HCEC 1CT (cell line): Measurements from ENCODE around the gene JAM3.
"Not testable (repeated sequence)": the region's sequence is repeated elsewhere in the genome, so short reads cannot be mapped to it uniquely, and the experiment has no call there.

Source experiments
- DNase-seq: peaks from one replicate; pipeline ENCODE4 v3.0.0-alpha.2; 2017

JAM3 gene

DNA sequence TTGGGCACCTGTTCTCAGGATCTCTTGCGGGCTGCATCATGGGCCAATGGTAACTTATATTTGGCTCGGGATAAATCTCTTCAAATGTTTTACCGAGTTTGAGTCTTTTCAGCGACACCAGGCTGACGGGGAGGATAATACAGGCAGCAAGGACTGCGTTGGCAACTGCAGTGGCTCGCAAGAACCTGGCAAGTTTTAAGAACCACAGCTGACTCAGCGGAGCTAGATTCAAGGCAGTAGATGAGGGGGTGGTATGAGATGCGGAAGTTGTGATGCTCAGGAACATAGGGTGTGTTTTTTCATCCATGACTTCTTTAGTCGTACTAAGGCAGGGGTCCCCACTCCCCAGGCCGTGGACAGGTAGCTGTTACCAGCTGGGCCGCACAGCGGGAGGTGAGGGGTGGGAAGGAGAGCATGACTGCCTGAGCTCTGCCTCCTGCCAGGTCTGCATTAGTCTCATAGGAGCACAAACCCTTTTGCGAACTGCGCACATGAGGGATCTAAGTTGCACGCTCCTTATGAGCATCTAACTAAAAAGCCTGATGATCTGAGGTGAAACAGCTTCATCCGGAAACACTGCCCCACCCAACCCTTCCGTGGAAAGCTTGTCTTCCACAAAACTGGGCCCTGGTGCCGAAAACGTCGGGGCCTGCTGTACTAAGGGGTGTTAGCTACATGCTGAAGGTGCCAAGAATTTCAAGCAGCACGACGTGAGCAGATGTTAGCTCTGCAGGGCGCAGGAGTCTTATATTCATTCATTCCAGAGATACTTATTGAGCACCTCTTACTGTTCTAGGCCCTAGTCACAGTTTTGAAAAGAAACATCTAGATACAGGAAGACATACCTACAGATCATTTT lies 6.4 kb upstream of the JAM3 start:
- no peak for DNase-seq

DNA sequence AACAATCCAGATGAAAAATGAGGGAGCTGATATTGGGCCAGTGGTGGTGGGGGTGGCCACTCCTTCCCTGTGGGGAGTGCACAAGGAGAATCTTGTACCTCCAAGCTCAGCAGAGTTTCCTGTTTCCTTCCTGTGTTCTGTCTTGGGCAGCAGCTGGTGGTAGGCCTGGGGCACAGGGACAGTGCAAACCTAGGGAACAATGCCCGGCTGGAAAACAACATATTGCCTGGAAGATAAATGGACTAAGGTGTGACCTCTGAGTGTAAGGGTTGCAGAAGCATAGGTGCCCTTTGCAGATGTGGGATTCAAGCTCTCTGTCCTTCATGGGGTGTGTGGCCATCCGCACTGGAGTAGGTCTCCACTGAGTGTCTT lies 5.8 kb upstream of the JAM3 start:
- DNase-seq: no peak

DNA sequence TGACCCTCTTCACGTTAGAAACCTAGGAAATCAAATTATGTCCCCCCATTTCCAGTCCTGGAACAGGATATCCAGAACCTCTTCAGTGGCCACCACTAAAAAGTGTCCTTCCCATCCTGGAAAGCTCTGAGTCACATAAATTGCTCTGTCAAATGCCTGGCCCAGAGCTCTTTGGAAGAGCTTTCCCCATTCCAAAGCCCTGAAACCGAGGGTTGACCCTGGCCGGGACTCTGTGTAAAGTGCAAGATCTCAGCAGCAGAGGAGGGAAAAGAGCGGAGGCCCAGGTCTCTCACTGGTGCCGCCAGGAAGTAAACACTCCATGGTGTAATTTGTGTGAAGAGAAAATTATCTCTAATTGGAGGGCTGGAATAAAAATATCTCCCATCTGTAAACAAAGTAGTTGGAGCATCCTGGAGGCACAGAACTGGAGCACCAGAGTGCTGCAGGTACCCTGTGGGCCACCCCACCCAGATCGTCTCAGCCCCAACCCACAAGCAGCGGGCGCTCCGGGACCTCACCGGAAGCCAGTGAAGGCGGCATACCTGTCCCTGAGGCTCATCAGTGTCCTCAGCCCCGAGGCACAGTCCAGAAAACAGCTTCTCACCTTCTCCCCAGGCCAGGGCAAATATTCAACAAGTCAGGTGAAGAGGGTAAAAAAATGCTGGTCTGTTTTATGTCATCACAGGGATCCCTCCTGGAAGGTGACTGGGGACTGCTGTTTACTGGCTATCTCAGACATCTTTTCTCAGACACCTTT lies 4.7 kb upstream of the JAM3 start:
- no peak for DNase-seq

DNA sequence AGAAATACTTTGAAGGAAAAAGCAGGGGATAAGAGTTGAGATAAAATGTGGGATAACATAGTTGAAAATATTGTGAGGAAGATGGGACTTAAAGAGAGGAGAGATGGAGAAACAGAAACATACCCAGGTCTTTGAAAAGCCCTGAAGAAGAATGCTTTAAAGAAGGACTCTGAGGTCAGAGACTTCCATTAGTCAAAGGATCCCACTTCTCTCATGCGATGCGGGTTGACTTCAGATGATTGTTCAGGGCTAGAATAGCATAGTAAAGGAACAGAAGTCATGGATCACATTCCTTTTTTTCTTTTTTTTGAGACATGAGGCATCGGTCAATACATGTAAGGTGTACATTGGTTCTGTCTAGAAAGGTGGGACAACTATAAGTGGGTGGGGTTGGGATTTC lies 3.5 kb upstream of the JAM3 start:
- no peak for DNase-seq

DNA sequence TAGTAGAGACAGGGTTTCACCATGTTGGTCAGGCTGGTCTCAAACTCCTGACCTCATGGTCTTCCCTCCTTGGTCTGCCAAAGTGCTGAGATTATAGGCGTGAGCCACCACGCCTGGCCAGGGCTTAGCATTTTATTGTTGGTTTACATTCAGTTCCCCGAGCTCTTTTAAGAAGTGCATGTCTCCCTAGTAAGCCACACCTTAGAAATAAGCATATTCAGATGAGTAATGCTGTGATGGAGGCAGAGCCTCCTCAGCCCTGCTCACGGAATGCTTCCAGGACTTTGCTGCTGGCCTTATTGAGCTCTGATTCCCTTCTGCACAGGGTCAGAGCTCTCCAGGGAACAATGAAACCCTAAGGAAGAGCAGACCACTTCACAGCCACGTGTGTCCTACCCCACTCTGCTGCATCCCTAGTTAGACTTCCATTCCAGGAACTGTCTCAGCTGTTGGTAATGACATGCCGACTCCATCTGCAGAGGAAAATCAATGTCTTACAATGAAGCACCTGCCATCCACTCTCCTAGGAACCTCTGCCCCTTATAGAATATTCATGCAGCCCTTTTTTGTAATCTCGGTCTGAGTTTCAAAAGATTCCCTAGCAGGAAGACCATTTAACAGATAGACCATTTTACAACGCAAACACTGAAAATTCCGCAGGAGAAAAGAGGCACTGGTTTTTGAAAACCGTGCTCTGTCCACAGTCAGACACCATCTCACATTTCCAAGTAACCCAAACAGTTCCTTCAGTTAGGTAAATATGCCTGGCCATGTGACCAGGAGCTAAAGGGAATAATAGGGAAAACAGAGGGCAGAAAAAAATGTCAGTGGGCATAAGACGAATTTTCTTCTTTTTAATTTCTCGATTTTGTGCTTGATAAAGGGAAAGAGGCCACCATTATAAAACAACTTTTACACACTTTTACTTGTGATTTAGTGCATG lies 1.7 kb upstream of the JAM3 start:
- DNase-seq: no peak

DNA sequence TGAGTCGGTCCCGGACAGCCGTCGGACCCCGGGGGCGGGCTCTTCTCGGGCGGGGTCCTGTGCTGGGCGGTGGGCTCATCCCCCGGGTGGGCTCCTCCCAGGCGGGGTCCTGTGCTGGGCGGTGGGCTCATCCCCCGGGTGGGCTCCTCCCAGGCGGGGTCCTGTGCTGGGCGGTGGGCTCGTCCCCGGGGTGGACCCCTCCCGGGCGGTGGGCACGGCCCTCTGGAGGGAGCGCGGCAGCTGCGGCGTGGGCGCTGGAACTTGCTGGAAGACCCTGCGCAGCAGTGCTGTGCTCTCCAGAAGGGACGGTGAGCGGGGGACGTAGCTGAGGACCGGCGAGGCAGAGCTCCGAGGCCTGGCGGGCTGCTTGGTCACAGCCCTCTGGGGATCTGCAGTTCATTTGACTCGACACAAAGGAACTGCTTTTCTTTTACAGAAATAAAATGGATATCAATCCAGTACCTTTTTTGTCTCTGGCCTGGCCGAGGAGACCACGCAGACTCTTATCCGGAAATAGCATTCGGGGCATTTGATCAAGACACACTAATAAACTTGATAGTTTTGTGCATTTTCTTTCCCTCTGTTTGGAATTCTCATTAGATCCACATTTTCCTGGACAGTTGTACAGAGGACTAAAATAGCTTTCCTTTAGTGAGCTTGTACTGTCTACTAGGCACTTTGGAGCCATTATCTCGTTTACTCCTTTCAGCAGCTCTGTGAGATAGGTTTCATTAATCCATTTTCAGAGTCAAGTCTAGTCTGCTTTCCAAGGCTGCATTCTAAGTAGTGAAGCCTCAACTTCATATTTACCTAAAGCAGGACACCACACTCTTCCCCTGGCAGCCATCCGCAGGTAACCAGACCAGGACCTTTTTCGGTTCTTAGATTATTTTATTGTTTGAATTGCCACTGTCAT lies 812 bp downstream of the JAM3 start:
- DNase-seq: no peak

DNA sequence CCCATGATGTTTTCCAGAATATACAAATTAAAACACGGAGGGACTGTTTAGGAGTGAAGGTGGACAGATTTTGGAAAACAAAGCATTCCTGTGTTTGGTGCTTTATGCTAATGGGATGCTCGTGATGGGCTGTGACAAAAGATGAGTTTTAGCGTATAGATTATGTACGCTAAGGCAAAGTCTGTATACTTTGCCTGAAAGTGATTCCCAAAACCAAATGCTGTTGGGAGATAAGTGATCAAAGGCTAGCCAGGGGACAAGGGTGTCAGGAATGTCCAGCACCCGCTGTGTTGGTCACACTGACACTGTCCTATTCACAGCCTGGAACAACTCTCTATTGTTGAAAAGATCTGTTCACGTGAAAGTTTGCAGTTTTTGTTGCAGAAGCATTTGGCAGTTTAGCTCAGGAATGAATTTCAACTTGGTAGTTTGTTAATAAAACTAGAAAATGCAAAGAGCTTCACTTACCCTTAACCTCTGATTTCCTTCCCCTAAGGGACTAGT lies 1.5 kb downstream of the JAM3 start:
- no peak for DNase-seq

DNA sequence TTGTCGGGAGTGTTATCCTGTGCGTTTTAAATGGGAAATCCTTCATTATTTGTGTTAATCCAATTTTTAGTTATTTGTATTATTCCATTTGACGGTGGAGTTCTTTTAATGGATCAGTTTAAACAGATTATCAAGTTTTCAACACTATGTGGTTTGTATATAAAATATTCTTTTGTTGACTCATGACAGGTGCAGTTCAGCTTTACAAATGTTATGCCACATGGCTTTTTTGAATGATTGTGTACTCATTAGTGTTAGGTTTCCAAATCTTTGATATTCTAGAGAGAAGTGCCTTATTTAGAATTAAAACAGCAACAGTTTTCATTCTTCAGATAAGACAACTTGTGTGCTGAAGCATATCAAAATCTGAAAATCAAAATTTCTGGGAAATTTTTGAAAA lies 2.4 kb downstream of the JAM3 start:
- no peak for DNase-seq

DNA sequence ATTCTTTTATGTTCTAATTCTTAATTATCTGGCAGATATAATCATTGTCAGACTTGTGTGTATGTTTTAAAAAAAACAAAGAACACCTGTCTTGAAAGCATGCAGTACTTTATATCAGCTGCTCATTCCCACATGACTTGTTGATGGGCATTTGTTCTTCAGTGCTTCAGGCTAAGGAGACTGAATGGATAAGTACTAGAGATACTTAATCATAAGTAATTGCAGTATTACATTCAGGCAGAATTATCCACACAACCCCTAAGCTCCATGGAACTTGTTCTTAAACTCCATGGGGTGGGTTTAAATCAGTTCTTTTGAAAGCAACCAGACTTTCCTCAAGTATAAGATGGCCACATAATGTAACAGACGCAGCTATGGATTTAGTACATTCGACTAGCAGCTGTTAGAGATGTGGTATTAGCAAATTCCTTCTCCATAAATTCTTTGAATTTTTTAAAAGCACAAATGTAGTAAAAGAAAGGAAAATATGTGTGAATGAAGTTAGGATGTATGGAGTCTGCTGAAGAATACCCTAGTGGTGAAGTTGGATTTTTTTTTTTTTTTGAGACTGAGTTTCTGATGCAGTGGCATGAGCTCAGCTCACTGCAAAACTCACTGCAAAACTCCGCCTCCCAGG lies 3.0 kb downstream of the JAM3 start:
- no peak for DNase-seq

DNA sequence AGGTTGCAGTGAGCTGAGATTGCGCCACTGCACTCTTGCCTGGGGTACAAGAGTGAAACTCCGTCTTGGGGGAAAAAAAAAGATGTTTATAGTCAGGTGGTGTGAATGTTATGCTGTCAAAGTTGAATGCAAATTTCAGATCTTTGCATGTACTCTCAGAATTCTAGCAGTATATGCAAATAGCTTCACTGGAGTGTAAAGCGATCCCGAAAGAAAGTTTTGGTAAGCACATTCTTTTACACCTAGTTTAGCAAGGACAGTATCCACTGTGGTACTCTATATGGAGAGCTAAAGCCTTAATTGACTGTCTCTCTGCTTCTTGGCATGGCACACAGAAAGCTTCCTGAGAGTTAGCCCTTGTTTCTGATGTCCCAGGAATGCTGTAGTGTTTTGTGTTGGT lies 4.0 kb downstream of the JAM3 start:
- no peak for DNase-seq

DNA sequence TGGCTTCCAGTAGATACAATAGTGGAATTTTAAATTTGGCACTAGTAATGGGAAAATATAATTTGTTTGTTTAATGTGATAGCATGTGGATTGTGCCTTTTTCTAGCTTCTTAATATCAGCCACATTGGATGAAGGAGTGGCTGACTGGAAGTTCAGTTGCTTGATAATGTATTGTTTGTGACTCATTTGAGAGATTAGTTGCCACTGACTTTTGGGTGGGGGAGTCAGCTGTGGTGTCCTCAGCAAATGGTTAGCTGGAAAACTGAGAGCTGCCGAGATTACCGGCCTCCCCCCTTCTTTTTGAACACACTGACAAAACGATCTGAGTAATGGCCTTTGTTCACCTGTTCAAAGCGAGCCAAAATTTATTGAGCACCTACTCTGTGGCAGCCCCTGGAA lies 5.5 kb downstream of the JAM3 start:
- peak; percentile 8 for DNase-seq

DNA sequence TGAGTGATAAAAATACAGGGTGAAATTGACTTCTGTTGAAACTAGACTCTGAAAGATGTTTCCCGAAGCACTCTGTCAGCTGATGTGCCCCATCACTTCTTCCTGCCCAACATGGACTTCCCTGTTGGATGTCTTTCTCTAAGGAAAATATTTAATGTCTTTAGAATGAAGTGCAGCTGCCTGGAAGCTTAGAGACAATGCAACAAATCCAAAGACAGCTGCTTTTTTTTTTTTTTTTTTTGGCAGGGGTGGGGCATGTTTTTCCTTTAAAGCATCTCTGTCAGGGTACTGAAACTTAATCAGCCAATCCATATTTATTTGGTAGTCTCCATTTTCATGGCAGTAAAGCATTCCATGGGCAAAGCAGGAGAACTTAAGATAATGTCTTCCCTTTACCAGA lies 5.9 kb downstream of the JAM3 start:
- DNase-seq: no peak

DNA sequence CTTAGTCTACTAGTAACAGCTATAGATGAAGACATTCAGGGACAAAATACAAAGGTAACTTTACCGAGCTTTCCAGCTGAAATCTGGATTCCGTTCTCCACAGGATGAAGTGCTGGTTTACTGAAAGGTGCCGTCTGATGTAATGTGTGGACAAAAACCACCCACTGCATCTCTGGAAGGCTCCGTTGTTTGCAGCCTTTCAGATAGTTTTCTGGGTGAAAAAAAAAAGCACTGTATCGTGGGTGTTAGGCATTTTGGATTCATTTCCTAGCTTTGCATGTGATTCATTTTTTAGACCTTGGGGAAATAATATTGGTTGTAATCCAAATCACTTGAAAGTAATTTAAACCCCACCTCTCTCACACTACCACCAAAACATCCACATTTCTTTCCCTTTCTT lies 10.4 kb downstream of the JAM3 start:
- DNase-seq: no peak

DNA sequence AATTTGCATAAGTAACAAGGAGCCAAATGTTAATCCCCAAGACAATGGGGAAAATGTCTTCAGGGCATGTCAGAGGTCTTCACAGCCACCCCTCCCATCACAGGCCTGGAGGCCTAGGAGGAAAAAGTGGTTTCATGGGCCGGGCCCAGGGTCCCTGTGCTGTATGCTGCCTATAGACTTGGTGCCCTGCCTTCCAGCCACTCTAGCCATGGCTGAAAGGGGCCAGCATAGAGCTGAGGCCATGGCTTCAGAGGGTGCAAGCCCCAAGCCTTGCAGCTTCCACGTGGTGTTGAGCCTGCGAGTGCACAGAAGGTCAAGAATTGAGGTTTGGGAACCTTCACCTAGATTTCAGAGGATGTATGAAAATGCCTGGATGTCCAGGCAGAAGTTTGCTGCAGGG lies 12.4 kb downstream of the JAM3 start:
- DNase-seq: not testable (repeated sequence)

DNA sequence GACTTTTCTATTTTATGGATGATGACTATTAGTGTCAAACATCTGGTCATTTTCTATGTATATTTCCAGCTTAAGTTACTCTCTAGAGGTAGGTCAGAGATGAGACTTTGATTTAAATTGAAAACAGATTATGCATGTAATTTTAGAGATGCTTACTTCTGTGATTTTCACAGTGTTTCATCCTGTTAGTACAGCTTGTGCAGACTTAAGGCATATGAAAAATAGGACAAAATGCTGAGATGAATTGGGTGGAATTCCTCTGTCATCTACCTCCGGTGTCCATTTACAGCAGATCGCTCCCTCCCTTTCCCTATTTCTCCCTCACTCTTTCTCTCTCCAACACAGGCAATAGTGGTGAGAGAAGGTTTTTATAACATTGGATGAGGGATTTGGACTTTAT lies 14.1 kb downstream of the JAM3 start:
- DNase-seq: no peak

DNA sequence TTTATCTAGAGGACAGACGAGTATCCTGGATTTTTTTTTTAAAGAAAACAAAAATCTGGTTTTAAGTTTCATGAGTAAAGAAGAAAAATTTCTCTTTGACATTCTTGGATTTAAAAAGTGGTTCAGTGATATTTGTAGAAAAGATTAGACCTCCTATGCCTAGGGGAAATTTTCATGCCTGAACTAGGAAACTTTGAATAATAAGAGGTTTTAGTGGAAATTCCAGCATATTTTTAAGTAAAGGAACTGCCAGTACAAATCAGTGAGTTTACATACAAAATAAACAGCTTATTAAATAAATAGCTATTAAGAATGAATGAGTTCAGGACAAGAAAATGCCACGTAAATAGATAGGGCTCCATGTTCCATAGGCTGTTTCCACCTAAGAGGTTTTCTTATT lies 17.5 kb downstream of the JAM3 start:
- DNase-seq: no peak

DNA sequence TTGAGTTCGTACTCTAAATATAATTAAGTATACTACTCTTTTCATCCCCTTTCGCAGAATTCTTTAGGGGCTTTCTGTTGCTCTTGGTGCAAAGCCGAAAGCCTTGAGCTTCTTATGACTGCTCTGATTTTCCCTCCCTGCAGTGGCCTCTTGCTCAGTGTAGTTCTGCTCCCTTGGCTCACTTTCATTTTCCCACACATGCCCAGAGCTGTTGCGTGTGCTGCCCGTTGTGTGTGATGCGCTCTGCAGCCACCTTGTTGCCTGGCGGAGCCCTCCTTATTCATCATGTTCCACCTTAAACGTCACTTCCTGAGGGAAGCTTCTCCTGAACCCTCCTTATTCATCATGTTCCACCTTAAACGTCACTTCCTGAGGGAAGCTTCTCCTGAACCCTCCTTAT lies 23.1 kb downstream of the JAM3 start:
- not testable (repeated sequence) for DNase-seq

DNA sequence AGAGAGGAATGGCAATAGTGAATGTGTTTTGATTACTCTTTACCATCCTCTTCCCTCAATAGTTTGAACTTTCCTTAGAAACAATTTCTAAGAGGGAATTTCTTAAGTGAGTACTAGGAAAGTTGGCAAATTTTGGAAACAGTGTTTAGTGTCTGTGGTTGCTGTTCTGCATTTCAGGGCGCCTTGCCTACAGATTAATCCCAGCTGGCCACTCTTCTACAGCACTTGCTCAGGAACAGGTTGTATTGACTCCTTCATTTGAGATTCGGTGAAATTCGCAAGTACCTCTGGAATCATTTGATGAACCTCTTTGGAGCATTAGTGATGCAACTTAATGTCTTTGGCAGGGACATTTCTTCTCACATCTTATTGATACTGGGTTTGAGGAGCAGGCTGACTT lies 28.3 kb downstream of the JAM3 start:
- no peak for DNase-seq

DNA sequence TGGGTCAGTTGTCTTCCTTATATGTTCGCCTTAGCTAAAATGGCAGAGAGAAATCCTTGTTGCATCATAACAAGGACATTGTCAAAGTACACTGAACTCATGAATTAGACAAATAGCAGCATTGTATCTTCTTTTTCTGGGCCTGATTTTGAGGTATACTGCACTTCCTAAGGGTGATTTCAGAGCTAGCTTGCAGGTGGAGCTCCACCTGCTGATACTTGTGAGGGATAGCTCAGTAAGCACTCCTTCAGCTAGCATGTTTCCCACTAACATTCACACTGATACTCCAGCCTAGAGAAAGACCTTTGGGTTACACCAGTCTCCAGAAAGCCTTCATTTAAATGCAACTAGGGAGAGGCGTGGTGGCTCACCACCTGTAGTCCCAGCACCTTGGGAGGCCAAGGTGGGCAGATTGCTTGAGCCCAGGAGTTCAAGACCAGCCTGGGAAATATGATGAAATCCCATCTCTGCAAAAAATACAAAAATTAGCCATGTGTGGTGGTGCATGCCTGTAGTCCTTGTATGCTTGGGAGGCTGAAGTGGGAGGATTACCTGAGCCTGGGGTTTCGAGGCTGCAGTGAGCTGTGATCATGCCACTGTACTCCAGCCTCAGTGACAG lies 29.8 kb downstream of the JAM3 start:
- no peak for DNase-seq

DNA sequence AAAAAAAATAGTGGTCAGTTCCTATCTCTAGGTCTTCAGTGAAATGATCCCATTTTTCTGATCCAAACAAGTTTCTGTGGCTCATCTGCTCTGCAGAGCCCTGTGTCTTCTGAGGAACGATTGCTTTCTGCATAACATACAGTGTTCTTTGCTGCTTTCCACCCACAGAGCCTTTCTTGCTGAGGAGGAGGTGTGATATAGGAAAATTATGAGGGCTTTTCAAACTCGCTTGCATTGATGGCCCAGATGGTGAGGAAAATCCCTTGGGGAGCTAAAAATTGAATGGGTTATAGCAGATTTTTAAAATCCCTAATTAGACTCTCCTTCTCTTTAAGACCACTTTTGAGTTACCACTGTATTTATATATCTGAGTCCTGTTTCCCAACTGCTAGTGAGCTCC lies 31.3 kb downstream of the JAM3 start:
- no peak for DNase-seq

DNA sequence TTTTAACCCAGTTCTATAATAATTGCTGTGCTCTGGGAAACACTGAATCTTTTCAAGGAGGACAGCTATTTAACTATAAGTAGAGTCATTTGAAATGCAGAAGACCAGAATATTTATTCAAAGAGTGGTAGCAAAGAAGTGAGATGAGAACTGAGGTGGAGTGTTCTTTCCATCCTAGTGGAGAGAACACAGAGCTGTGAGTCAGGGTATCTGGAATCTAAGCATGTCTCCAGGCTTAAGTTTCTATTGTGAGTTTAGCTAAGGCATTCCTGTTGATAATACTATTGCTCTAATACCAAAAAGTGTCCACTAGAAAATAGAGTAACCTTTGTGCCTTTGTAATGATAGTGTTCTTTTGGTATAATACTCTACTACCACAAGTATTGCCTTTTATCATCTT lies 32.4 kb downstream of the JAM3 start:
- DNase-seq: no peak
